ENCODE data around the gene C5orf24. TPM values are rescaled to one million over a fixed set of nuclear protein-coding genes. Genes with fewer than 3 reads are reported as not detected.

C5orf24 gene
- total RNA-seq, 1 experiment from 2014 or later: 67.6 TPM

DNA sequence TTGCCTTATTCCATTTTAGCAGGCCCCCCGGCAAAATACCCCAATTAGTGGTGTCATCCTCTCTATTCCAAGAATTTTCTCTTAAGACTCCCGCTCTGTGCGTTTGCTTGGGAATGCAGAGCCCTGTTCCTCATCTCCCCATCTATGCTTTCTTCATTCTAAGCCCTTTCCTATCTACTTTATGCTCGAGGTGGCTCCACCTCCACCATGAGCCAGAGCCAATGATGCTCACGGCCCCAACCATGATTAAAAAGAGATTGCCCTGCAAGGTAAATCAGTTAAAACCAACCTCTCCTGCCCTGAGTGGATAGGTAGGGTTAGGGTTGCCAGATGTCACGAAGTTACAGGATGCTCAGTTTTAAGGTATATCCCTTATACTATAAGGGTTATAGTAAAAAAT, 27.7 kb downstream of the C5orf24 start:
- BruUV-seq (replicated peaks): TSS peak; percentile 88
- peaks cover 10% of the 10 kb centered on the region for H3K4me1 ChIP-seq (ENCODE audit: insufficient read depth, low read length, poor library complexity, severe bottlenecking)
- POLR2A ChIA-PET (ENCODE audit: low non-redundant PET): no interaction called here
- H3K36me3 ChIP-seq (ENCODE audit: insufficient read depth, low read length, poor library complexity, severe bottlenecking): no peaks in the 10 kb centered on the region
- intact Hi-C loops (cut with micrococcal nuclease; ENCODE audit: unreplicated experiment): no loop called here
- H3K27ac ChIP-seq (ENCODE audit: low read depth, low read length, poor library complexity, severe bottlenecking): peak overlapping the region; percentile 97
- no peaks in the 10 kb centered on the region for H3K9me3 ChIP-seq (ENCODE audit: low read depth, low read length, poor library complexity, severe bottlenecking)
- H3K27me3 ChIP-seq (replicated peaks; ENCODE audit: insufficient read depth, low read depth, low read length, poor library complexity): no peaks in the 10 kb centered on the region
- CTCF ChIA-PET: no interaction called here
- peak; percentile 14 for DNase-seq (ENCODE audit: low spot score)
- peak overlapping the region; percentile 71 for H3K4me3 ChIP-seq (ENCODE audit: low read depth, low read length, poor library complexity, severe bottlenecking)
- TF ChIP-seq, protein P1, sequence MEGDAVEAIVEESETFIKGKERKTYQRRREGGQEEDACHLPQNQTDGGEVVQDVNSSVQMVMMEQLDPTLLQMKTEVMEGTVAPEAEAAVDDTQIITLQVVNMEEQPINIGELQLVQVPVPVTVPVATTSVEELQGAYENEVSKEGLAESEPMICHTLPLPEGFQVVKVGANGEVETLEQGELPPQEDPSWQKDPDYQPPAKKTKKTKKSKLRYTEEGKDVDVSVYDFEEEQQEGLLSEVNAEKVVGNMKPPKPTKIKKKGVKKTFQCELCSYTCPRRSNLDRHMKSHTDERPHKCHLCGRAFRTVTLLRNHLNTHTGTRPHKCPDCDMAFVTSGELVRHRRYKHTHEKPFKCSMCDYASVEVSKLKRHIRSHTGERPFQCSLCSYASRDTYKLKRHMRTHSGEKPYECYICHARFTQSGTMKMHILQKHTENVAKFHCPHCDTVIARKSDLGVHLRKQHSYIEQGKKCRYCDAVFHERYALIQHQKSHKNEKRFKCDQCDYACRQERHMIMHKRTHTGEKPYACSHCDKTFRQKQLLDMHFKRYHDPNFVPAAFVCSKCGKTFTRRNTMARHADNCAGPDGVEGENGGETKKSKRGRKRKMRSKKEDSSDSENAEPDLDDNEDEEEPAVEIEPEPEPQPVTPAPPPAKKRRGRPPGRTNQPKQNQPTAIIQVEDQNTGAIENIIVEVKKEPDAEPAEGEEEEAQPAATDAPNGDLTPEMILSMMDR (conservative IDR thresholded peaks at IDR 0.05; ENCODE audit: low read depth, low read length): no peak
- TF ChIP-seq EZH2 (IDR thresholded peaks at IDR 0.05; ENCODE audit: borderline replicate concordance, low read depth, low read length, poor library complexity, severe bottlenecking): no peak

DNA sequence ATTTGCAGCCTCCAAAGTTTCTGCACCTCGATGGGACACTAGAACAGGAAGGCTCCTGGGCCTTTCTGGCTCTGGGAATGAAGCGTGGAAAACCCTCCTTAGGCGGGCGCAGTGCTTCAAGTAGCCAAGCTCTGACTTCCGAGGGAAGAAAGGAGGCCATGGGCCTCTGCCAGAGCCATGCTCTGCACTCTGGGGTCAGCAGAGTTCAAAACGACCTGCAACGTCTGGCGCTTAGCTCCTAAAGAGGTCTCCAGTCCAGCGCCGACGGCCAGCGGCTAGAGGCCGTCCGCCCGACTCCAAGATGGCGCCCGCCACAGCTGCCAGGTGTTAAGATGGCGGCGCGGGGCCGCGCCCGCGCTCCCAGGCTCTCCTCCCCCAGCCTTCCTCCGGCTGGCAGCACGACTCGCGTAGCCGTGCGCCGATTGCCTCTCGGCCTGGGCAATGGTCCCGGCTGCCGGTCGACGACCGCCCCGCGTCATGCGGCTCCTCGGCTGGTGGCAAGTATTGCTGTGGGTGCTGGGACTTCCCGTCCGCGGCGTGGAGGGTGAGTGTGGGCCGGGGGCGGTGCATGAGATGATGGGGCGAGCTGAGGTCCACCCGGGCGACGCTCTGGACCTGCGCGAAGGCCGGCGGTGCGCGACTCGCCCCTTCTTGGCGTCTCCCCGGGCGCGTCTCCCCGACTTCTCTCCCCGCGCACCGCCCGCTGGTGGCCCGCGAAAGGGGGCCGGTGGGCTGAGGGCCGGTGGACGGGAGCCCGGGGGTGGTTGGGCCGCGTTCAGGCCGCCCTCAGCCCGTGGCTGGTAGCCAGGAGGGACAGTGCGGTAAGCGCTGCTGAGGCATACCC, 28.4 kb downstream of the C5orf24 start, which contains the start of gene TXNDC15:
TSS of gene TXNDC15 (plus strand) at position 385 of the 844 bp plus-strand sequence. CDS start at position 442, 57 bp downstream.
- Histone ChIP-seq H3K4me3 (ENCODE audit: low read depth, low read length, poor library complexity, severe bottlenecking) (peak within 1 kb of the TSS; percentile 71), H3K27ac (ENCODE audit: low read depth, low read length, poor library complexity, severe bottlenecking) (peak within 1 kb of the TSS; percentile 97), H3K4me1 (ENCODE audit: insufficient read depth, low read length, poor library complexity, severe bottlenecking) (peaks cover 10% of the 10 kb centered on the region), H3K9me3 (ENCODE audit: low read depth, low read length, poor library complexity, severe bottlenecking) (no peaks in the 10 kb centered on the region), H3K27me3 (replicated peaks; ENCODE audit: insufficient read depth, low read depth, low read length, poor library complexity) (no peaks in the 10 kb centered on the region), H3K36me3 (ENCODE audit: insufficient read depth, low read length, poor library complexity, severe bottlenecking) (no peaks in the 10 kb centered on the region)
- TF ChIP-seq, protein P1 (conservative IDR thresholded peaks at IDR 0.05; ENCODE audit: low read depth, low read length): no peak
- ChIA-PET POLR2A (ENCODE audit: low non-redundant PET) (no interaction called here), CTCF (interaction anchor here (1.5 kb wide), 1 partner anchor 30 kb away, joined by 4 read pairs; the partner anchor contains the start of gene PCBD2)
- intact Hi-C loops (cut with micrococcal nuclease; ENCODE audit: unreplicated experiment): loop anchor here (2.0 kb wide), 1 partner anchor 31 kb away; the partner anchor contains the start of gene PCBD2
- peak; percentile 90 for DNase-seq (ENCODE audit: low spot score)
- BruUV-seq (replicated peaks): TSS peak; percentile 47

DNA sequence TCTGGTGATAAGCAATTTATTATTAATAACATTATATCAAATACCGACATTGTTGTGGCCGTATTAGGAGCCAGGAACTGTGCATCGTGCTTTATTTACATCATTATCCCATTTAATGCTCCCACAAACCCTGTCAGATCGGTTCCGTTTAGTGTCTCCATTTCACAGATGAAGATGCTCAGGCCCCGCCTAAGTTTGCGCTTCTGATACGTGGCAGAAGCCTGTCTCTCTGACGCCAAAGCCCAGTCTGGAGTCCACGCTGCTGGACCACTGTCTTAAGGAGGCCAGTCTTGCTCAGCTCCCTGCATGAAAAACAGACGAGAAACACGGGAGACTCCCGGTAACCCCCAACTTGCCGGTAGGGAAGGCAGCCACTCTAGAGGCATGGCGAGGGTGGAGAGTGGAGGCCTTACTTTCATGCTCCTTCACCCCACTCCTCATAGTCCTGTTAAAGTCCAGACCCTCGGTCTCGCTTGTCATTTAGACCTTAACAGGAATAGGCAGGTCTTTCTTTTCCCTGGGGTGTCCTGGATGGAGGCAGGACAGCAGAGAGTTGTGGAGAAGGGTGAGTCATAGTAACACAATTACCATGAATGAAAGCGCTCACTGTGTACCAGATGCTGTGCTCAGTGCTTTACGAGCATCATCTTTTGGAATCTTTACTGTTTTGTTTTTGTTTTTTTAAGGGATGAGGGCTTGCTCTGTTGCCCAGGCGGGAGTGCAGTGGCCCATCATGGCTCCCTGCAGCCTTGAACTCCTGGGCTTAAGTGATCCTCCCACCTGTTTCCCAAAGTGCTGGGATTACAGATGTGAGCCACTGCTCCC, 29.3 kb downstream of the C5orf24 start:
- POLR2A ChIA-PET (ENCODE audit: low non-redundant PET): no interaction called here
- H3K27me3 ChIP-seq (replicated peaks; ENCODE audit: insufficient read depth, low read depth, low read length, poor library complexity): no peaks in the 10 kb centered on the region
- H3K9me3 ChIP-seq (ENCODE audit: low read depth, low read length, poor library complexity, severe bottlenecking): no peaks in the 10 kb centered on the region
- H3K4me3 ChIP-seq (ENCODE audit: low read depth, low read length, poor library complexity, severe bottlenecking): peak overlapping the region; percentile 71
- intact Hi-C loops (cut with micrococcal nuclease; ENCODE audit: unreplicated experiment): loop anchor here (2.0 kb wide), 1 partner anchor 30 kb away; the partner anchor contains the start of gene PCBD2
- peak overlapping the region; percentile 97 for H3K27ac ChIP-seq (ENCODE audit: low read depth, low read length, poor library complexity, severe bottlenecking)
- BruUV-seq (replicated peaks): no TSS peak
- no peaks in the 10 kb centered on the region for H3K36me3 ChIP-seq (ENCODE audit: insufficient read depth, low read length, poor library complexity, severe bottlenecking)
- peak; percentile 57 for DNase-seq (ENCODE audit: low spot score)
- CTCF ChIA-PET: interaction anchor here (1.5 kb wide), 1 partner anchor 29 kb away, joined by 4 read pairs; the partner anchor contains the start of gene PCBD2
- TF ChIP-seq, protein P1 (conservative IDR thresholded peaks at IDR 0.05; ENCODE audit: low read depth, low read length): no peak
- TF ChIP-seq EZH2 (IDR thresholded peaks at IDR 0.05; ENCODE audit: borderline replicate concordance, low read depth, low read length, poor library complexity, severe bottlenecking): no peak
- H3K4me1 ChIP-seq (ENCODE audit: insufficient read depth, low read length, poor library complexity, severe bottlenecking): peaks cover 10% of the 10 kb centered on the region

Data from A673 (cell line).